Measurements from ENCODE around the gene DCUN1D2.
"Not testable (repeated sequence)": the region's sequence is repeated elsewhere in the genome, so short reads cannot be mapped to it uniquely, and the experiment has no call there.

DCUN1D2 gene

GRCh38 chr13:113490496-113491417 is at the start of gene DCUN1D2:
Gene DCUN1D2 (minus strand): TSS chr13:113490711. CDS start chr13:113490669, 42 bp downstream.
- peak; percentile 36 to 75 (median 62) for DNase-seq

GRCh38 chr13:113539822-113540221 is 49.3 kb upstream of the DCUN1D2 start:
- no peak for DNase-seq

- no peak for DNase-seq
Observed at GRCh38 chr13:113539176-113539575, 48.7 kb upstream of the DCUN1D2 start.

- DNase-seq: no peak
Observed at GRCh38 chr13:113538689-113539058, 48.2 kb upstream of the DCUN1D2 start.

GRCh38 chr13:113537909-113538688 is 47.6 kb upstream of the DCUN1D2 start:
- no peak for DNase-seq

- no peak for DNase-seq
Observed at GRCh38 chr13:113537205-113537604, 46.7 kb upstream of the DCUN1D2 start.

GRCh38 chr13:113536461-113537110 is 46.1 kb upstream of the DCUN1D2 start:
- no peak for DNase-seq

- no peak for DNase-seq
Observed at GRCh38 chr13:113535381-113535781, 44.9 kb upstream of the DCUN1D2 start.

- no peak for DNase-seq
Observed at GRCh38 chr13:113534236-113534860, 43.8 kb upstream of the DCUN1D2 start.

GRCh38 chr13:113533161-113533840 is 42.8 kb upstream of the DCUN1D2 start:
- no peak for DNase-seq

- no peak for DNase-seq
Observed at GRCh38 chr13:113532156-113532806, 41.8 kb upstream of the DCUN1D2 start.

- no peak for DNase-seq
Observed at GRCh38 chr13:113531041-113531873, 40.7 kb upstream of the DCUN1D2 start.

GRCh38 chr13:113528813-113529180 is 38.3 kb upstream of the DCUN1D2 start:
- no peak for DNase-seq

GRCh38 chr13:113528101-113528812 is 37.7 kb upstream of the DCUN1D2 start:
- no peak for DNase-seq

- DNase-seq: no peak
Observed at GRCh38 chr13:113527272-113527958, 36.9 kb upstream of the DCUN1D2 start.

- no peak for DNase-seq
Observed at GRCh38 chr13:113526466-113527220, 36.1 kb upstream of the DCUN1D2 start.

- DNase-seq: not testable (repeated sequence)
Observed at GRCh38 chr13:113522438-113522837, 31.9 kb upstream of the DCUN1D2 start.

GRCh38 chr13:113520571-113520970 is 30.1 kb upstream of the DCUN1D2 start:
- DNase-seq: no peak

- DNase-seq: no peak
Observed at GRCh38 chr13:113519556-113519955, 29.0 kb upstream of the DCUN1D2 start.

All from stimulated activated naive CD4-positive, alpha-beta T cell (primary cell).